RWPE2 (cell line): ENCODE data around the gene FOCAD.

Experiments used
- ATAC-seq: fragments of 200-7000 bp; cut with Tn5 transposase; 3 replicates; pipeline ENCODE4 v1.9.1; 2021; ENCODE audit warnings: low read depth
- DNase-seq: peaks from one replicate; pipeline ENCODE4 v3.0.0-alpha.2; 2020; ENCODE audit warnings: low spot score
- H3K27ac ChIP-seq: fragments of 450-650 bp; 2 replicates; pipeline ENCODE4 v1.5.1; 2017; ENCODE audit warnings: mild to moderate bottlenecking; ENCODE audit not compliant: poor library complexity, severe bottlenecking
- H3K27me3 ChIP-seq: fragments of 250-450 bp; sonication (Bioruptor Pico); 2 replicates; pipeline ENCODE4 v1.5.1; 2021; ENCODE audit warnings: mild to moderate bottlenecking, moderate library complexity; ENCODE audit not compliant: insufficient read depth, poor library complexity, severe bottlenecking
- H3K36me3 ChIP-seq: fragments of 250-450 bp; sonication (Bioruptor Pico); 2 replicates; pipeline ENCODE4 v1.5.1; 2020; ENCODE audit warnings: low read depth, mild to moderate bottlenecking, moderate library complexity
- H3K4me1 ChIP-seq: fragments of 250-450 bp; sonication (Bioruptor Pico); 2 replicates; pipeline ENCODE4 v1.5.1; 2021; ENCODE audit warnings: mild to moderate bottlenecking, moderate library complexity; ENCODE audit not compliant: insufficient read depth, poor library complexity, severe bottlenecking
- H3K4me3 ChIP-seq: fragments of 250-450 bp; sonication (Bioruptor Pico); 2 replicates; pipeline ENCODE4 v1.5.1; 2021; ENCODE audit warnings: mild to moderate bottlenecking, moderate library complexity; ENCODE audit not compliant: severe bottlenecking
- H3K9me3 ChIP-seq: fragments of 250-450 bp; sonication (Bioruptor Pico); 2 replicates; pipeline ENCODE4 v1.5.1; 2021; ENCODE audit warnings: mild to moderate bottlenecking, moderate library complexity; ENCODE audit not compliant: severe bottlenecking
- CTCF ChIP-seq: fragments of 450-650 bp; IDR thresholded peaks from one replicate; pipeline ENCODE4 v1.5.1; 2017; ENCODE audit warnings: mild to moderate bottlenecking, moderate library complexity; ENCODE audit not compliant: poor library complexity, severe bottlenecking

Gene FOCAD

GRCh38 chr9:20681467-20681866 is 2.6 kb upstream of the FOCAD start:
- Histone ChIP-seq H3K27me3 (no peaks in the 10 kb centered on the region), H3K4me3 (no peak overlapping the region), H3K9me3 (no peaks in the 10 kb centered on the region), H3K27ac (no peak overlapping the region), H3K4me1 (peaks cover 24% of the 10 kb centered on the region), H3K36me3 (peaks cover 9% of the 10 kb centered on the region)
- no peak for TF ChIP-seq CTCF
- ATAC-seq (no peak), DNase-seq (no peak)

- Histone ChIP-seq H3K4me1 (peaks cover 25% of the 10 kb centered on the region), H3K36me3 (peaks cover 11% of the 10 kb centered on the region), H3K27ac (peak overlapping the region; percentile 83), H3K27me3 (no peaks in the 10 kb centered on the region), H3K4me3 (peak overlapping the region; percentile 71), H3K9me3 (no peaks in the 10 kb centered on the region)
- no peak for ATAC-seq
- DNase-seq, result no peak
- no peak for TF ChIP-seq CTCF
Measured at GRCh38 chr9:20683351-20684034, 566 bp upstream of the FOCAD start.

- Histone ChIP-seq H3K27ac (peak overlapping the region; percentile 83), H3K4me1 (peaks cover 20% of the 10 kb centered on the region), H3K27me3 (no peaks in the 10 kb centered on the region), H3K4me3 (peak overlapping the region; percentile 71), H3K36me3 (peaks cover 11% of the 10 kb centered on the region), H3K9me3 (no peaks in the 10 kb centered on the region)
- no peak for TF ChIP-seq CTCF
- DNase-seq, result no peak
- ATAC-seq, result 0 out of 3 replicates have a peak, but pooled peaks have one; percentile 1
Measured at GRCh38 chr9:20684875-20685696, 1.0 kb downstream of the FOCAD start.

GRCh38 chr9:20685769-20686168 is 1.7 kb downstream of the FOCAD start:
- no peak for TF ChIP-seq CTCF
- Histone ChIP-seq H3K27ac (peak overlapping the region; percentile 83), H3K4me3 (no peak overlapping the region)

More at GRCh38 chr9:20685769-20686168, 1.7 kb downstream of the FOCAD start:
- DNase-seq, result no peak
- no peaks in the 10 kb centered on the region for H3K9me3 ChIP-seq
- peaks cover 11% of the 10 kb centered on the region for H3K36me3 ChIP-seq
- H3K4me1 ChIP-seq, result peaks cover 20% of the 10 kb centered on the region
- ATAC-seq, result no peak
- H3K27me3 ChIP-seq, result no peaks in the 10 kb centered on the region
